BE2C (cell line): ENCODE results near the gene LTBP1.
"Not testable (repeated sequence)": the region's sequence is repeated elsewhere in the genome, so short reads cannot be mapped to it uniquely, and the experiment has no call there.

Source experiments
- DNase-seq: peaks from one replicate; pipeline ENCODE4 v3.0.0-alpha.2; 2020
- H3K27me3 ChIP-seq: fragments of 250-450 bp; sonication (Bioruptor Pico); 2 replicates; pipeline ENCODE4 v1.5.1; 2020; ENCODE audit warnings: mild to moderate bottlenecking
- H3K36me3 ChIP-seq: fragments of 250-450 bp; sonication (Bioruptor Pico); 2 replicates; pipeline ENCODE4 v1.5.1; 2020; ENCODE audit warnings: mild to moderate bottlenecking
- H3K4me1 ChIP-seq: fragments of 250-450 bp; sonication (Bioruptor Pico); 2 replicates; pipeline ENCODE4 v1.5.1; 2020
- H3K4me3 ChIP-seq: 2 replicates; pipeline ENCODE4 v1.5.1; 2011; ENCODE audit warnings: low read depth, low read length
- H3K9me3 ChIP-seq: fragments of 250-450 bp; sonication (Bioruptor Pico); 2 replicates; pipeline ENCODE4 v1.5.1; 2020
- TF ChIP-seq, protein P1 (sequence below): IDR thresholded peaks from 2 replicates; pipeline ENCODE4 v1.5.1; 2012; ENCODE audit warnings: mild to moderate bottlenecking, low read depth, low read length

The LTBP1 gene

GRCh38 chr2:32904751-32905150, 42.0 kb upstream of the LTBP1 start:
- DNase-seq: no peak
- no peaks in the 10 kb centered on the region for H3K36me3 ChIP-seq
- TF ChIP-seq, protein P1, sequence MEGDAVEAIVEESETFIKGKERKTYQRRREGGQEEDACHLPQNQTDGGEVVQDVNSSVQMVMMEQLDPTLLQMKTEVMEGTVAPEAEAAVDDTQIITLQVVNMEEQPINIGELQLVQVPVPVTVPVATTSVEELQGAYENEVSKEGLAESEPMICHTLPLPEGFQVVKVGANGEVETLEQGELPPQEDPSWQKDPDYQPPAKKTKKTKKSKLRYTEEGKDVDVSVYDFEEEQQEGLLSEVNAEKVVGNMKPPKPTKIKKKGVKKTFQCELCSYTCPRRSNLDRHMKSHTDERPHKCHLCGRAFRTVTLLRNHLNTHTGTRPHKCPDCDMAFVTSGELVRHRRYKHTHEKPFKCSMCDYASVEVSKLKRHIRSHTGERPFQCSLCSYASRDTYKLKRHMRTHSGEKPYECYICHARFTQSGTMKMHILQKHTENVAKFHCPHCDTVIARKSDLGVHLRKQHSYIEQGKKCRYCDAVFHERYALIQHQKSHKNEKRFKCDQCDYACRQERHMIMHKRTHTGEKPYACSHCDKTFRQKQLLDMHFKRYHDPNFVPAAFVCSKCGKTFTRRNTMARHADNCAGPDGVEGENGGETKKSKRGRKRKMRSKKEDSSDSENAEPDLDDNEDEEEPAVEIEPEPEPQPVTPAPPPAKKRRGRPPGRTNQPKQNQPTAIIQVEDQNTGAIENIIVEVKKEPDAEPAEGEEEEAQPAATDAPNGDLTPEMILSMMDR: no peak

GRCh38 chr2:32905270-32905669, 41.5 kb upstream of the LTBP1 start:
- no peaks in the 10 kb centered on the region for H3K36me3 ChIP-seq
- peaks cover 5% of the 10 kb centered on the region for H3K27me3 ChIP-seq
- no peak overlapping the region for H3K4me3 ChIP-seq
- no peak for DNase-seq
- TF ChIP-seq, protein P1: no peak
- H3K9me3 ChIP-seq: no peaks in the 10 kb centered on the region
- H3K4me1 ChIP-seq: no peaks in the 10 kb centered on the region

More at GRCh38 chr2:32904751-32905150, 42.0 kb upstream of the LTBP1 start:
- Histone ChIP-seq H3K9me3 (no peaks in the 10 kb centered on the region), H3K27me3 (peaks cover 5% of the 10 kb centered on the region), H3K4me1 (no peaks in the 10 kb centered on the region), H3K4me3 (no peak overlapping the region)

- Histone ChIP-seq H3K36me3 (no peaks in the 10 kb centered on the region), H3K27me3 (no peaks in the 10 kb centered on the region), H3K4me1 (no peaks in the 10 kb centered on the region), H3K4me3 (no peak overlapping the region), H3K9me3 (no peaks in the 10 kb centered on the region)
- TF ChIP-seq, protein P1: no peak
- no peak for DNase-seq
These were observed 35.7 kb upstream of the LTBP1 start for GRCh38 chr2:32910883-32911598.

GRCh38 chr2:32915694-32916093, 31.1 kb upstream of the LTBP1 start:
- H3K4me3 ChIP-seq: no peak overlapping the region
- no peak for DNase-seq
- H3K9me3 ChIP-seq: no peaks in the 10 kb centered on the region
- TF ChIP-seq, protein P1: no peak
- H3K4me1 ChIP-seq: no peaks in the 10 kb centered on the region
- peaks cover 5% of the 10 kb centered on the region; the same call in 1 of the 2 replicates for H3K27me3 ChIP-seq
- no peaks in the 10 kb centered on the region for H3K36me3 ChIP-seq

DNA sequence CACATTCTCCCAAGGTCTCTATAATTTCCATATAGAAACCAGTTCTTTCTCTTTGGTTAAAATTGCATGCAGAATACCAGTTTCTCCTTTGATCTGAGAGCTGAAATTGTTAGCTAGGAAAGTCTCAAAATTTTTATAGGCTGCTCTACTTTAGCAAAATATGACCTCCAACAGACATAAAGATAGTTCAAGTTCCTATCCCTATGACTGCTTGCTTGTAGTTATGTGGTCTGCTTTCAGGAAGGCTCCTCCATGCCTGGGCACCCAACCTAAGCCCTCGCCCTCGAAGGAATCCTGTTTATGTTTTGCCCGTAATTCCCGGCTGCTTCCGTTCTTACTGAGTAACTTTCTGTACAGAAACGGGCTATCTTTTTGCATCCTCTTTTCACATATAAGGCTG, 28.0 kb upstream of the LTBP1 start:
- no peaks in the 10 kb centered on the region for H3K36me3 ChIP-seq
- no peaks in the 10 kb centered on the region for H3K4me1 ChIP-seq
- TF ChIP-seq, protein P1: no peak
- peaks cover 5% of the 10 kb centered on the region; the same call in 1 of the 2 replicates for H3K27me3 ChIP-seq
- H3K9me3 ChIP-seq: no peaks in the 10 kb centered on the region
- H3K4me3 ChIP-seq: no peak overlapping the region
- no peak for DNase-seq

- not testable (repeated sequence) for H3K9me3 ChIP-seq, H3K27me3 ChIP-seq, H3K4me3 ChIP-seq, H3K36me3 ChIP-seq, DNase-seq, H3K4me1 ChIP-seq
These were observed 26.9 kb upstream of the LTBP1 start for GRCh38 chr2:32919901-32920300.

GRCh38 chr2:32921486-32921885, 25.3 kb upstream of the LTBP1 start:
- not testable (repeated sequence) for H3K4me3 ChIP-seq, H3K27me3 ChIP-seq

More at GRCh38 chr2:32921486-32921885, 25.3 kb upstream of the LTBP1 start:
- not testable (repeated sequence) for H3K4me1 ChIP-seq, H3K9me3 ChIP-seq, DNase-seq, H3K36me3 ChIP-seq
